Measurements from ENCODE around the gene VPS35L.

The VPS35L gene

GRCh38 chr16:19703172-19703889 lies 147.8 kb downstream of the VPS35L start:
- CTCF ChIA-PET, result interaction anchor here (0.6 to 0.8 kb wide), 2 partner anchors 39 to 55 kb away, joined by 4 to 8 read pairs; no protein-coding TSS in a partner anchor
- POLR2A ChIA-PET (ENCODE audit: low non-redundant PET), result no interaction called here

GRCh38 chr16:19704321-19705145 lies 149.0 kb downstream of the VPS35L start:
- DNase-seq (ENCODE audit: low spot score), result peak; percentile 52
- ChIA-PET CTCF (interaction anchor here (0.6 kb wide), 1 partner anchor 1220 kb away, joined by 6 read pairs; no protein-coding TSS in a partner anchor), POLR2A (ENCODE audit: low non-redundant PET) (no interaction called here)
- TF ChIP-seq CTCF (conservative IDR thresholded peaks at IDR 0.05; ENCODE audit: low read depth), result no peak
- H3K27ac ChIP-seq, result peak overlapping the region; percentile 39

More at GRCh38 chr16:19703172-19703889, 147.8 kb downstream of the VPS35L start:
- no peak overlapping the region for H3K27ac ChIP-seq
- DNase-seq (ENCODE audit: low spot score), result no peak
- no peak for TF ChIP-seq CTCF (conservative IDR thresholded peaks at IDR 0.05; ENCODE audit: low read depth)

- ChIA-PET POLR2A (ENCODE audit: low non-redundant PET) (no interaction called here), CTCF (interaction anchor here (0.6 kb wide), 1 partner anchor 1219 kb away, joined by 6 read pairs; no protein-coding TSS in a partner anchor)
- no peak for TF ChIP-seq CTCF (conservative IDR thresholded peaks at IDR 0.05; ENCODE audit: low read depth)
- H3K27ac ChIP-seq, result peak overlapping the region; percentile 39
- no peak for DNase-seq (ENCODE audit: low spot score)
These were observed 149.6 kb downstream of the VPS35L start for GRCh38 chr16:19705146-19705501.

GRCh38 chr16:19705843-19706242 lies 150.3 kb downstream of the VPS35L start:
- TF ChIP-seq CTCF (conservative IDR thresholded peaks at IDR 0.05; ENCODE audit: low read depth), result no peak
- no peak for DNase-seq (ENCODE audit: low spot score)
- ChIA-PET CTCF (no interaction called here), POLR2A (ENCODE audit: low non-redundant PET) (no interaction called here)
- peak overlapping the region; percentile 39 for H3K27ac ChIP-seq

- ChIA-PET POLR2A (ENCODE audit: low non-redundant PET) (no interaction called here), CTCF (no interaction called here)
- no peak for TF ChIP-seq CTCF (conservative IDR thresholded peaks at IDR 0.05; ENCODE audit: low read depth)
- no peak for DNase-seq (ENCODE audit: low spot score)
- H3K27ac ChIP-seq, result no peak overlapping the region
These were observed 151.3 kb downstream of the VPS35L start for GRCh38 chr16:19706846-19707245.

- no peak for DNase-seq (ENCODE audit: low spot score)
- H3K27ac ChIP-seq, result no peak overlapping the region
- CTCF ChIA-PET, result no interaction called here
- POLR2A ChIA-PET (ENCODE audit: low non-redundant PET), result no interaction called here
- no peak for TF ChIP-seq CTCF (conservative IDR thresholded peaks at IDR 0.05; ENCODE audit: low read depth)
These were observed 152.2 kb downstream of the VPS35L start for GRCh38 chr16:19707569-19708295.
